Left lung (tissue), 10 donors: Measurements from ENCODE around the gene SPATS1. TPM values are rescaled to one million over a fixed set of nuclear protein-coding genes. Genes with fewer than 3 reads are reported as not detected.

Experiments
- ATAC-seq: fragments of 200-7000 bp; cut with Tn5 transposase; one replicate; pipeline ENCODE4 v1.9.1; 2020; ENCODE audit warnings: moderate library complexity
- DNase-seq, 4 donors: peaks; one replicate each; pipeline ENCODE4 v3.0.0-alpha.2; 2013 to 2020
- H3K27ac ChIP-seq, 2 donors: fragments of 200-600 bp; sonication (generic) in 1 of 2; one replicate each; pipeline versions ENCODE4 v1.5.0 to v1.8.0; 2020 to 2021
- H3K27me3 ChIP-seq, 2 donors: fragments of 200-600 bp; sonication (generic) in 1 of 2; one replicate each; pipeline versions ENCODE4 v1.5.0 to v1.8.0; 2020 to 2021
- H3K36me3 ChIP-seq, 2 donors: fragments of 200-600 bp; sonication (generic) in 1 of 2; one replicate each; pipeline versions ENCODE4 v1.5.0 to v1.8.0; 2020 to 2021
- H3K4me1 ChIP-seq, 2 donors: fragments of 200-600 bp; one replicate each; pipeline ENCODE4 v1.8.0; 2021
- H3K4me3 ChIP-seq, 2 donors: fragments of 200-600 bp; sonication (generic) in 1 of 2; one replicate each; pipeline versions ENCODE4 v1.5.0 to v1.8.0; 2020 to 2021; ENCODE audit warnings: mild to moderate bottlenecking in 1 of 2
- H3K9me3 ChIP-seq, 2 donors: fragments of 200-600 bp; sonication (generic) in 1 of 2; one replicate each; pipeline versions ENCODE4 v1.5.0 to v1.8.0; 2020 to 2021
- intact Hi-C, 2 donors: fragments of 100-400 bp; cut with DNase I; formaldehyde crosslinking; loops; one replicate each; pipeline versions ENCODE4 v1.11.2 to v1.14.2; 2022
- polyA plus RNA-seq, 6 donors: library from polyadenylated mRNA; unstranded; fragments of 120-200 nt; gene quantifications; one replicate each; pipeline ENCODE4 v1.2.1, GENCODE V29; 2013; ENCODE audit not compliant: insufficient read length in 6 of 6
- total RNA-seq, 2 donors: library from RNA; stranded (reverse); fragmentation: NEBNext Ultra II Directional; extraction: Animal tissue kit (Norgen Biotek cat#: 25700); gene quantifications; one replicate each; pipeline ENCODE4 v1.2.1, GENCODE V29; 2021
- TF ChIP-seq, protein P1 (sequence below), 2 donors: fragments of 200-600 bp; sonication (generic) in 1 of 2; IDR thresholded peaks; one replicate each; pipeline versions ENCODE4 v1.5.0 to v1.8.0; 2021; ENCODE audit warnings: antibody characterized with exemption in 2 of 2
- donor health status: DM: no; HTN: yes; CAD: no.
- donor health status: DM: no; HTN: no; CAD: no.

Gene SPATS1
- total and polyA plus RNA-seq, 8 donors, result 0.31 to 1.2 (median 0.41) TPM; not detected in 2

GRCh38 chr6:44355640-44356039 is 13.2 kb downstream of the SPATS1 start:
- DNase-seq, result no peak
- Histone ChIP-seq H3K27ac (no peak overlapping the region), H3K9me3 (no peaks in the 10 kb centered on the region), H3K27me3 (peaks cover 0 to 4% of the 10 kb centered on the region in 2 donors), H3K36me3 (no peaks in the 10 kb centered on the region), H3K4me1 (no peaks in the 10 kb centered on the region), H3K4me3 (no peak overlapping the region)
- intact Hi-C loops, result no loop called here
- ATAC-seq, result no peak
- TF ChIP-seq, protein P1, sequence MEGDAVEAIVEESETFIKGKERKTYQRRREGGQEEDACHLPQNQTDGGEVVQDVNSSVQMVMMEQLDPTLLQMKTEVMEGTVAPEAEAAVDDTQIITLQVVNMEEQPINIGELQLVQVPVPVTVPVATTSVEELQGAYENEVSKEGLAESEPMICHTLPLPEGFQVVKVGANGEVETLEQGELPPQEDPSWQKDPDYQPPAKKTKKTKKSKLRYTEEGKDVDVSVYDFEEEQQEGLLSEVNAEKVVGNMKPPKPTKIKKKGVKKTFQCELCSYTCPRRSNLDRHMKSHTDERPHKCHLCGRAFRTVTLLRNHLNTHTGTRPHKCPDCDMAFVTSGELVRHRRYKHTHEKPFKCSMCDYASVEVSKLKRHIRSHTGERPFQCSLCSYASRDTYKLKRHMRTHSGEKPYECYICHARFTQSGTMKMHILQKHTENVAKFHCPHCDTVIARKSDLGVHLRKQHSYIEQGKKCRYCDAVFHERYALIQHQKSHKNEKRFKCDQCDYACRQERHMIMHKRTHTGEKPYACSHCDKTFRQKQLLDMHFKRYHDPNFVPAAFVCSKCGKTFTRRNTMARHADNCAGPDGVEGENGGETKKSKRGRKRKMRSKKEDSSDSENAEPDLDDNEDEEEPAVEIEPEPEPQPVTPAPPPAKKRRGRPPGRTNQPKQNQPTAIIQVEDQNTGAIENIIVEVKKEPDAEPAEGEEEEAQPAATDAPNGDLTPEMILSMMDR (IDR thresholded peaks at IDR 0.05), result no peak

DNA sequence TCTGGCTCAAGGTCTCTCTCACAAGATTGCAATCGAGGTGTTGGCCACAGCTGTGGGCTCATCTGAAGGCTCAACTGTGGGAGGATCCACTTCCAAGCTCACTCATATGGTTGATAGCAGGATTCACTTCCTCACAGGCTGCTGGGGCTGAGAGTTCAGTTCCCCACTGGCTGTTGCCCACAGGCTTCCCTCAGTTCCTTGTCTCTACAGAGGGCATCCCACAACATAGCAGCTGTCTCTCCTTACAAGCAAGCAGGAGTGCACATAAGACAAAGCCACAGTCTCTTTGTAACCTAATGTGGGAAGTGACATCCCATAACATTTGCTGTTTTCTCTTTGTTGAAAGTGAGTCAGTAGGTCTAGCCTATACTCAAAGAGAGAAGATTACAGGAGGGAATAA is 14.0 kb downstream of the SPATS1 start:
- H3K36me3 ChIP-seq, result no peaks in the 10 kb centered on the region
- DNase-seq, result no peak
- no peak overlapping the region for H3K4me3 ChIP-seq
- ATAC-seq, result no peak
- TF ChIP-seq, protein P1 (IDR thresholded peaks at IDR 0.05), result no peak
- no peaks in the 10 kb centered on the region for H3K9me3 ChIP-seq
- intact Hi-C loops, result no loop called here
- H3K27me3 ChIP-seq, result peaks cover 0 to 4% of the 10 kb centered on the region in 2 donors
- H3K27ac ChIP-seq, result no peak overlapping the region
- no peaks in the 10 kb centered on the region for H3K4me1 ChIP-seq

DNA sequence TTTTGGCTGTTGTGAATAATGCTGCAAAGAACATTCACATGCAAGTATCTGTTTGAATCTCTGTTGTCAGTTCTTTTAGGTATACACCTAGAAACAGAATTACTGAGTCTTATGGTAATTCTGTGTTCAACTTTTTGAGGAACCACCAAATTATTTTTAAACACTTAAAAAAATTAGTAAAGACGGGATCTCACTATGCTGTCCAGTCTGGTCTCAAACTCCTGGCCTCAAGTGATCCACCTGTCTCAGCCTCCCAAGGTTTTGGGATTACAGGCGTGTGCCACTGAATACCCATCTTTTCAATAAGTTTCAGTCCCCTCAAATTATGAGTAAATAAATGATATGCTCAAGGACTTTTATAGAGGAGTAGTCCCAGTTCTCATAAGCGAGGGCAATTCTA is 17.5 kb downstream of the SPATS1 start:
- TF ChIP-seq, protein P1 (IDR thresholded peaks at IDR 0.05), result no peak
- peaks cover 0 to 4% of the 10 kb centered on the region in 2 donors for H3K27me3 ChIP-seq
- no peak overlapping the region for H3K27ac ChIP-seq
- H3K36me3 ChIP-seq, result no peaks in the 10 kb centered on the region
- no peak overlapping the region for H3K4me3 ChIP-seq
- H3K9me3 ChIP-seq, result no peaks in the 10 kb centered on the region
- no peaks in the 10 kb centered on the region for H3K4me1 ChIP-seq
- no peak for ATAC-seq
- intact Hi-C loops, result no loop called here
- no peak for DNase-seq

DNA sequence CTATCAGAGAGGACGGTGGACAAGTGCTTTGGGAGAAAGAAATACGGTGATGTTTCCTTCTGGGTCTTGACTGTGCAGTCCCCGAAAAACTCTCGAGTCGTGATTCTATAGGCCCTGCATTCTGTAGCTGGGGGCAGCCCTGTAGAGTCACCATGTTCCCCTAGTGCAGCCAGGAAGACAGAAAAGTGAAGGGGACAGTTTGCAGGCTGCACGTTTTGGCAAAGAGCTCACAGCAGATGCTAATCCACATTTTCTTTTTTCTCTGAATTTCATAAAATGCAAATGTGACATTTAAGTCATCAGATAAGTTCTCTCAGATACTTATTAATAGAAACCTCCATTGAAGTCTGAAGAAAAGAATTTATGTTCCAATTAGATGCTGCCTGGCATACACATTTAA is 19.5 kb downstream of the SPATS1 start:
- Histone ChIP-seq H3K27ac (no peak overlapping the region), H3K4me3 (no peak overlapping the region), H3K36me3 (no peaks in the 10 kb centered on the region), H3K27me3 (peaks cover 0 to 4% of the 10 kb centered on the region in 2 donors), H3K9me3 (no peaks in the 10 kb centered on the region), H3K4me1 (no peaks in the 10 kb centered on the region)
- ATAC-seq, result no peak
- intact Hi-C loops, result no loop called here
- DNase-seq, result no peak
- TF ChIP-seq, protein P1 (IDR thresholded peaks at IDR 0.05), result no peak

GRCh38 chr6:44363377-44363926 is 21.0 kb downstream of the SPATS1 start:
- Histone ChIP-seq H3K4me3 (no peak overlapping the region), H3K9me3 (no peaks in the 10 kb centered on the region), H3K27ac (no peak overlapping the region), H3K27me3 (peaks cover 0 to 11% of the 10 kb centered on the region in 2 donors), H3K36me3 (no peaks in the 10 kb centered on the region), H3K4me1 (no peaks in the 10 kb centered on the region)
- DNase-seq, result no peak
- no peak for ATAC-seq
- intact Hi-C loops, result no loop called here
- TF ChIP-seq, protein P1 (IDR thresholded peaks at IDR 0.05), result no peak
